Keratinocyte (primary cell): ENCODE measurements around the gene ANKRD53. TPM values are rescaled to one million over a fixed set of nuclear protein-coding genes. Genes with fewer than 3 reads are reported as not detected.

Source experiments
- DNase-seq: peaks from one replicate; pipeline ENCODE4 v3.0.0-alpha.2; 2011; ENCODE audit warnings: low read depth, missing footprints, low spot score
- FAIRE-seq: peaks from 2 replicates; lab custom pipeline; 2011; peaks lifted over from hg19 to GRCh38; lab: Jason Lieb, UNC
- H2AFZ ChIP-seq: 2 replicates; pipeline ENCODE4 v1.6.0; 2012; ENCODE audit warnings: low read length, control low read depth, inconsistent platforms; ENCODE audit not compliant: control insufficient read depth
- H3K27ac ChIP-seq: 2 replicates; pipeline ENCODE4 v1.5.1; 2011; ENCODE audit warnings: low read length; ENCODE audit not compliant: control insufficient read depth, insufficient read depth
- H3K27me3 ChIP-seq: 3 replicates; pipeline ENCODE4 v1.6.0; 2011; ENCODE audit warnings: low read length; ENCODE audit not compliant: control insufficient read depth, insufficient read depth; ENCODE audit errors: extremely low read depth
- H3K36me3 ChIP-seq, 2 experiments: 2 replicates in 1 of 2; 3 replicates in 1 of 2; pipeline ENCODE4 v1.5.1; 2011; ENCODE audit warnings: low read length in 2 of 2, mild to moderate bottlenecking in 1 of 2; ENCODE audit not compliant: control insufficient read depth in 2 of 2, insufficient read depth in 2 of 2; ENCODE audit errors: extremely low read depth in 1 of 2
- H3K4me1 ChIP-seq: 3 replicates; pipeline ENCODE4 v1.5.1; 2011; ENCODE audit warnings: low read length; ENCODE audit not compliant: control insufficient read depth, insufficient read depth; ENCODE audit errors: extremely low read depth
- H3K4me2 ChIP-seq: 3 replicates; pipeline ENCODE4 v1.6.0; 2011; ENCODE audit warnings: low read depth, low read length; ENCODE audit not compliant: control insufficient read depth, insufficient read depth; ENCODE audit errors: extremely low read depth
- H3K4me3 ChIP-seq, 3 experiments: fragments of 200-600 bp in 1 of 3; sonication (generic) in 1 of 3; 2 replicates in 2 of 3; 3 replicates in 1 of 3; pipeline ENCODE4 v1.5.1; 2011 to 2016; ENCODE audit warnings: low read length in 3 of 3, mild to moderate bottlenecking in 3 of 3, control low read depth in 2 of 3, inconsistent platforms in 1 of 3, low read depth in 1 of 3, mixed read lengths in 1 of 3, mixed run types in 1 of 3, moderate library complexity in 1 of 3; ENCODE audit not compliant: control insufficient read depth in 2 of 3, insufficient read depth in 2 of 3; ENCODE audit errors: extremely low read depth in 1 of 3
- H3K79me2 ChIP-seq: 2 replicates; pipeline ENCODE4 v1.6.0; 2012; ENCODE audit warnings: low read length; ENCODE audit not compliant: control insufficient read depth, insufficient read depth
- H3K9ac ChIP-seq: 3 replicates; pipeline ENCODE4 v1.6.0; 2011; ENCODE audit warnings: low read length; ENCODE audit not compliant: control insufficient read depth, insufficient read depth; ENCODE audit errors: extremely low read depth
- H3K9me1 ChIP-seq: 3 replicates; pipeline ENCODE4 v1.6.0; 2011; ENCODE audit warnings: low read length; ENCODE audit not compliant: control insufficient read depth, insufficient read depth; ENCODE audit errors: extremely low read depth
- H3K9me3 ChIP-seq: 2 replicates; pipeline ENCODE4 v1.5.1; 2012; ENCODE audit warnings: low read depth, low read length; ENCODE audit not compliant: control insufficient read depth
- H4K20me1 ChIP-seq: 3 replicates; pipeline ENCODE4 v1.6.0; 2011; ENCODE audit warnings: low read length; ENCODE audit not compliant: control insufficient read depth, insufficient read depth; ENCODE audit errors: extremely low read depth
- CTCF ChIP-seq, 3 experiments: IDR thresholded peaks in 1 of 3; conservative IDR thresholded peaks in 1 of 3; optimal IDR thresholded peaks in 1 of 3; 2 replicates in 2 of 3; 3 replicates in 1 of 3; pipeline versions ENCODE3 to v1.5.1; 2011; ENCODE audit warnings: low read length in 3 of 3, mild to moderate bottlenecking in 3 of 3, moderate library complexity in 2 of 3, control low read depth in 1 of 3, inconsistent platforms in 1 of 3; ENCODE audit not compliant: insufficient read depth in 2 of 3; ENCODE audit errors: extremely low read depth in 1 of 3
- EZH2 ChIP-seq: IDR thresholded peaks from one replicate; pipeline ENCODE4 v1.6.1; 2012; ENCODE audit warnings: inconsistent platforms, mild to moderate bottlenecking, low read length, moderate library complexity
- dilution Hi-C: fragments of 300-500 bp; cut with MboI; formaldehyde crosslinking; loops from one replicate; pipeline ENCODE4 v1.7.0; 2020; ENCODE audit warnings: low sequenced_read_pairs; ENCODE audit not compliant: extremely low pct_ligation_motif_present
- polyA plus RNA-seq, 5 experiments: library from polyadenylated mRNA; depleted of rRNA in 3 of 5; stranded (reverse) in 3 of 5; stranded (forward) in 1 of 5; unstranded in 1 of 5; fragments of >200 nt; gene quantifications; 1 replicate in 1 of 5; 2 replicates in 3 of 5; 3 replicates in 1 of 5; pipeline versions ENCODE4 v1.2.1 to v1.2.3, GENCODE V29; 2011 to 2012; ENCODE audit warnings: missing spikeins in 2 of 5, low read depth in 1 of 5, low replicate concordance in 1 of 5

ANKRD53 gene
- polyA plus RNA-seq, 1 donor (not counting 4 experiments of a cell fraction or from before 2014, with no cell fraction given): not detected

GRCh38 chr2:70991142-70991541 lies 12.7 kb downstream of the ANKRD53 start:
- dilution Hi-C loops: no loop called here
- peaks cover 20% of the 10 kb centered on the region for H3K79me2 ChIP-seq
- peaks cover 15% of the 10 kb centered on the region for H3K4me1 ChIP-seq
- H3K9ac ChIP-seq: no peak overlapping the region
- H3K36me3 ChIP-seq: peaks cover 26 to 29% of the 10 kb centered on the region in 2 experiments
- TF ChIP-seq EZH2 (no peak), CTCF (optimal IDR thresholded peaks at IDR 0.05 in 1 of 3, IDR thresholded peaks at IDR 0.05 in 1 of 3, conservative IDR thresholded peaks at IDR 0.05 in 1 of 3; ENCODE audit: extremely low read depth in 1 of 3, insufficient read depth in 2 of 3, low read length in 3 of 3) (no peak)
- H3K4me3 ChIP-seq: no peak overlapping the region
- no peaks in the 10 kb centered on the region for H3K9me1 ChIP-seq
- no peaks in the 10 kb centered on the region for H3K27me3 ChIP-seq
- no peak for FAIRE-seq
- H3K27ac ChIP-seq: no peak overlapping the region
- H4K20me1 ChIP-seq: peaks cover 5% of the 10 kb centered on the region
- H3K4me2 ChIP-seq: no peak overlapping the region
- no peaks in the 10 kb centered on the region for H3K9me3 ChIP-seq
- DNase-seq: no peak
- H2AFZ ChIP-seq: no peak overlapping the region

- FAIRE-seq: no peak
- no peak for DNase-seq
- peaks cover 20% of the 10 kb centered on the region for H3K79me2 ChIP-seq
- no peak overlapping the region for H2AFZ ChIP-seq
- H4K20me1 ChIP-seq: peaks cover 5% of the 10 kb centered on the region
- H3K36me3 ChIP-seq: peaks cover 26 to 29% of the 10 kb centered on the region in 2 experiments
- H3K9me3 ChIP-seq: no peaks in the 10 kb centered on the region
- no peaks in the 10 kb centered on the region for H3K27me3 ChIP-seq
- H3K4me3 ChIP-seq: no peak overlapping the region
- dilution Hi-C loops: no loop called here
- no peak overlapping the region for H3K9ac ChIP-seq
- no peak overlapping the region for H3K4me2 ChIP-seq
- peaks cover 15% of the 10 kb centered on the region for H3K4me1 ChIP-seq
- no peaks in the 10 kb centered on the region for H3K9me1 ChIP-seq
- no peak overlapping the region for H3K27ac ChIP-seq
- TF ChIP-seq CTCF (optimal IDR thresholded peaks at IDR 0.05 in 1 of 3, IDR thresholded peaks at IDR 0.05 in 1 of 3, conservative IDR thresholded peaks at IDR 0.05 in 1 of 3; ENCODE audit: extremely low read depth in 1 of 3, insufficient read depth in 2 of 3, low read length in 3 of 3) (no peak), EZH2 (no peak)
Measured at GRCh38 chr2:70991742-70992141, 13.3 kb downstream of the ANKRD53 start.
